ENCODE results near the gene FAM240B.

Gene FAM240B

GRCh38 chr9:38651400-38652042 is 68.4 kb downstream of the FAM240B start:
- Histone ChIP-seq H3K36me3 (ENCODE audit: insufficient read depth, low read length) (no peaks in the 10 kb centered on the region), H3K9me3 (ENCODE audit: insufficient read depth, low read depth, low read length) (peaks cover 3% of the 10 kb centered on the region; the same call in 1 of the 2 replicates), H3K27me3 (ENCODE audit: insufficient read depth, low read length, poor library complexity, severe bottlenecking) (no peaks in the 10 kb centered on the region), H3K9ac (ENCODE audit: low read depth, low read length, poor library complexity, severe bottlenecking) (no peak overlapping the region), H2AFZ (ENCODE audit: low read length) (no peak overlapping the region), H3K9me2 (replicated peaks; ENCODE audit: low read depth, low read length) (no peaks in the 10 kb centered on the region), H3K4me2 (ENCODE audit: low read depth, low read length, poor library complexity, severe bottlenecking) (no peak overlapping the region), H3K79me2 (ENCODE audit: insufficient read depth, low read length) (no peaks in the 10 kb centered on the region), H3K4me1 (ENCODE audit: insufficient read depth, low read length, poor library complexity, severe bottlenecking) (no peaks in the 10 kb centered on the region), H3K4me3 (ENCODE audit: low read length, poor library complexity, severe bottlenecking) (no peak overlapping the region), H3F3A (ENCODE audit: low read depth) (no peaks in the 10 kb centered on the region), H4K20me1 (ENCODE audit: insufficient read depth, low read length, poor library complexity, severe bottlenecking) (no peaks in the 10 kb centered on the region)
- TF ChIP-seq EZH2phosphoT487 (IDR thresholded peaks at IDR 0.05; ENCODE audit: borderline replicate concordance) (no peak), CTCF (conservative IDR thresholded peaks at IDR 0.05; ENCODE audit: low read length) (no peak)

- no peaks in the 10 kb centered on the region for H3K36me3 ChIP-seq (ENCODE audit: insufficient read depth, low read length)
- H3F3A ChIP-seq (ENCODE audit: low read depth): no peaks in the 10 kb centered on the region
- H2AFZ ChIP-seq (ENCODE audit: low read length): no peak overlapping the region
- no peak overlapping the region for H3K4me3 ChIP-seq (ENCODE audit: low read length, poor library complexity, severe bottlenecking)
- no peak overlapping the region for H3K4me2 ChIP-seq (ENCODE audit: low read depth, low read length, poor library complexity, severe bottlenecking)
- H3K27me3 ChIP-seq (ENCODE audit: insufficient read depth, low read length, poor library complexity, severe bottlenecking): no peaks in the 10 kb centered on the region
- H3K9ac ChIP-seq (ENCODE audit: low read depth, low read length, poor library complexity, severe bottlenecking): no peak overlapping the region
- H3K9me2 ChIP-seq (replicated peaks; ENCODE audit: low read depth, low read length): no peaks in the 10 kb centered on the region
- H3K9me3 ChIP-seq (ENCODE audit: insufficient read depth, low read depth, low read length): peaks cover 3% of the 10 kb centered on the region; the same call in 1 of the 2 replicates
- TF ChIP-seq EZH2phosphoT487 (IDR thresholded peaks at IDR 0.05; ENCODE audit: borderline replicate concordance) (no peak), CTCF (conservative IDR thresholded peaks at IDR 0.05; ENCODE audit: low read length) (no peak)
- no peaks in the 10 kb centered on the region for H3K4me1 ChIP-seq (ENCODE audit: insufficient read depth, low read length, poor library complexity, severe bottlenecking)
- H4K20me1 ChIP-seq (ENCODE audit: insufficient read depth, low read length, poor library complexity, severe bottlenecking): no peaks in the 10 kb centered on the region
- H3K79me2 ChIP-seq (ENCODE audit: insufficient read depth, low read length): no peaks in the 10 kb centered on the region
Measured at GRCh38 chr9:38650564-38650963, 69.4 kb downstream of the FAM240B start.

- H4K20me1 ChIP-seq (ENCODE audit: insufficient read depth, low read length, poor library complexity, severe bottlenecking): no peaks in the 10 kb centered on the region
- peaks cover 3% of the 10 kb centered on the region; the same call in 1 of the 2 replicates for H3K9me3 ChIP-seq (ENCODE audit: insufficient read depth, low read depth, low read length)
- TF ChIP-seq CTCF (conservative IDR thresholded peaks at IDR 0.05; ENCODE audit: low read length) (no peak), EZH2phosphoT487 (IDR thresholded peaks at IDR 0.05; ENCODE audit: borderline replicate concordance) (no peak)
Measured at GRCh38 chr9:38649731-38650363, 70.1 kb downstream of the FAM240B start.

More at GRCh38 chr9:38649731-38650363, 70.1 kb downstream of the FAM240B start:
- Histone ChIP-seq H3K9me2 (replicated peaks; ENCODE audit: low read depth, low read length) (no peaks in the 10 kb centered on the region), H3K4me3 (ENCODE audit: low read length, poor library complexity, severe bottlenecking) (no peak overlapping the region), H3K79me2 (ENCODE audit: insufficient read depth, low read length) (no peaks in the 10 kb centered on the region), H3K4me2 (ENCODE audit: low read depth, low read length, poor library complexity, severe bottlenecking) (no peak overlapping the region), H3K36me3 (ENCODE audit: insufficient read depth, low read length) (no peaks in the 10 kb centered on the region), H3K4me1 (ENCODE audit: insufficient read depth, low read length, poor library complexity, severe bottlenecking) (no peaks in the 10 kb centered on the region), H3F3A (ENCODE audit: low read depth) (no peaks in the 10 kb centered on the region), H3K27me3 (ENCODE audit: insufficient read depth, low read length, poor library complexity, severe bottlenecking) (no peaks in the 10 kb centered on the region), H3K9ac (ENCODE audit: low read depth, low read length, poor library complexity, severe bottlenecking) (no peak overlapping the region), H2AFZ (ENCODE audit: low read length) (no peak overlapping the region)

Data from Loucy (cell line).